Colon (tissue), 2 donors: ENCODE data around the gene CEBPZOS.

ENCODE experiments used
- FAIRE-seq: peaks from 2 replicates; lab custom pipeline; 2012; peaks lifted over from hg19 to GRCh38; lab: Jason Lieb, UNC
- donor health status: control.
- donor health status: control.

Gene CEBPZOS

GRCh38 chr2:37196320-37197195 is at the start of gene CEBPZOS:
Gene CEBPZOS (plus strand): TSS chr2:37196496. CDS start chr2:37199705, 3,209 bp downstream.
- no peak for FAIRE-seq

DNA sequence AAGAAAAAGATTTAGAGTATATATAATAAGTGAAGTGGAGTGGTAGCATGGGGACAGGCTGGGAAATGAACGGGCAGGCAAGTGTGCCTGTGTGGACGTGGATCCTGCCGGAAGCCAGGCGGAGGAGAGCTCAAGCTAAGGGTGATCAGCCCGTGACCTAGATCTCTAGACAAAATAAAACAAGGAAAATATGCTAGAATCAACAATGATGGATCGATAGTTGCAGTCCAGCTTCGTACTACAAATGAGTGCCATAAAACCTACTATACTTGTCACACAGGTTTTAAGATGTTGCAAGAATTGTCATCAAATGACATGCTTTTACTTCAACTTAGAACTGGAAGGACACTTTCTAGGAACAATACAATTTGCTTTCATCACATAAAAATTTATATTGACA is 48.0 kb upstream of the CEBPZOS start:
- no peak for FAIRE-seq

GRCh38 chr2:37149626-37150322 is 46.5 kb upstream of the CEBPZOS start:
- no peak for FAIRE-seq

DNA sequence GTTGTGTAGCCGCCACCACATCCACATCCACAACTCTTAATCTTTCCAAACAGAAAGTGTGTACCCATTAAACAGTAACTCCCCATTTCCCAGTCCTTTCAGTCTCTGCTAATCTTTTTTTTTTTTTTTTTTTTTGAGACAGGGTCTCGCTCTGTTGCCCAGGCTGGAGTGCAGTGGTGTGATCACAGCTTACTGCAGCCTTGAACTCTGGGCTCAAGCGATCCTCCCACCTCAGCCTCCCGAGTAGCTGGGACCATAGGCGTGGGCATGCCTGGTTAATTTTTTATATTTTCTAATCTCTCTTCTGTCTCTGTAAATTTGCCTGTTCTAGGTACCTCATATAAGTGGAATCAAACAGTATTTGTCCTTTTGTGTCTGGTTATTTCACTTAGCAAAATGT is 43.1 kb upstream of the CEBPZOS start:
- no peak for FAIRE-seq

- FAIRE-seq, result no peak
These were observed 41.5 kb upstream of the CEBPZOS start for GRCh38 chr2:37154785-37155184.

GRCh38 chr2:37156071-37156856 is 40.0 kb upstream of the CEBPZOS start:
- no peak for FAIRE-seq

- FAIRE-seq, result no peak
These were observed 39.2 kb upstream of the CEBPZOS start, which contains the start of gene EIF2AK2 for GRCh38 chr2:37156857-37157714. Gene EIF2AK2 (minus strand): TSS chr2:37156980. CDS start chr2:37147806, 9,174 bp downstream.

- FAIRE-seq, result no peak
These were observed 31.5 kb upstream of the CEBPZOS start for GRCh38 chr2:37164757-37165156.

DNA sequence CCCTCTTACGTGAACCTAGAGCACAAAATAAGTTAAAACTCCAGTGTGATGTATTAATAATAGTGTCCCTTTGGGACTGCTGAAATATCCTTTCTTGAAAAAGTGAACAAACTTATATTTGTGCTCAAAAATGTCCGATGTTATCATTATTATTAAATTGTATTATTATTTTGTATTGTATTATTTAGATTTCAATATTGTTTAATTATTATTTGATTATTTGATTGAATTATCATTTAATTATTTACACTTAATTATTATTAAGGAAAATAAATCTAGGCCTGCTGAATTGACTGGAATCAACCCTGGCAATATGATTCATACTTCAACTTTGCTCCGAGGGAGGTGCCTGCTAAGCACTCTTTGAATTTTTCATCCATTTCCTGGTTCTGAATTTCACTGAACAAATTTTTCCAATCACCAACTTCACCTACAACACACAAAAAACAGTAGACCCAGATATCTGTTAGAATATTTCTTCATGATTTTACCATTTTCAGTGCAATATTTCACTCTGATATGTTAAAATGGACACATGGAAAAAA is 28.6 kb upstream of the CEBPZOS start:
- no peak for FAIRE-seq

DNA sequence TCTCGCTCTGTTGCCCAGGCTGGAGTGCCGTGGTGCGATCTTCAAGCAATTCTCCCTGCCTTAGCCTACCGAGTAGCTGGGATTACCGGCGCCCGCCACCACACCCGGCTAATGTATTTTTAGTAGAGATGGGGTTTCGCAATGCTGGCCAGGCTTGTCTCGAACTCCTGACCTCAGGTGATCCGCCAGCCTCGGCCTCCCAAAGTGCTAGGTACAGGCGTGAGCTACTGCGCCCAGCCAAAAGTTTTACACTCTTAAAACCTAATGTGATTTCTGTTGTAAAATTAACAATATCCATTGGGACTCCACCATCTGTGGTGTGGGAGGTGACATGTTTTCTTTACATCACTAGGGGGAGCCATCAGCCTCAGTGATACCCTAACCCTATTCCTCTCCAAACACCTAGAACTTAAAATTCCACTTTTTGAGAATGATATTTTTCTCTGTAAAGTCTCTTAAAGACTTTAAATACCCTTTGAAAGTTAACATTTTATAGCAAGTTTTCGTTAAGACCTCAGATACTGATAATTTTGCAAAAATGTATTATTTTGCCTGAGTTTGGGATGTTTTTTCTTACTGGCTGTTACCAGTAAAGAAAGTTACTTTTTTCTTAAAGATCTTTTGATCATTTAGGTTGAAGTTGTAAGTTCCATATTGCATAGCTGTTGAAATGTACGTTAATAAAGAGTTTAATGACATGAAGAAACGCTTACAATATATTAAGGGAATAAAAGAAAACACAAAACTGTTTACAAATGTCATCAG is 27.9 kb upstream of the CEBPZOS start:
- no peak for FAIRE-seq

GRCh38 chr2:37171624-37171950 is 24.7 kb upstream of the CEBPZOS start:
- FAIRE-seq, result no peak

DNA sequence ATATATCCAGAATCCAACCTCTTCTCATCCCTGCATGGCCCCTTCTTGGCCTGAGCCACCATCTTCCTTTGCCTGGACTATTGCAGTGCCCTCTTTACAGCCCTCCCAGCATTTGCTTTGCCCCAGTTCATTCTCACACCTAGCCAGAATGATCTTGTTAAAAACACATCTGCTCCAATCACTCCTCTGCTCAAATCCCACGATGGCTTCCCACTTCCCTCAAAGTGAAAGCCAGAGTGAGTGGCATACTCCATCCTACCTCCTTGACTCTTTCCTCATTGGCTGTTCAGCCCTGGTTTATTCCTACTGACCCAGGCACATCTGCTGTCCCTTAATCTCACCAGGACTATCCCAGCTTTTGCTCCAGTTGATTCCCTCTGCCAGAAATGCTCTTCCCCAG is 22.6 kb upstream of the CEBPZOS start:
- no peak for FAIRE-seq

GRCh38 chr2:37180006-37180639 is 16.2 kb upstream of the CEBPZOS start:
- FAIRE-seq, result no peak

DNA sequence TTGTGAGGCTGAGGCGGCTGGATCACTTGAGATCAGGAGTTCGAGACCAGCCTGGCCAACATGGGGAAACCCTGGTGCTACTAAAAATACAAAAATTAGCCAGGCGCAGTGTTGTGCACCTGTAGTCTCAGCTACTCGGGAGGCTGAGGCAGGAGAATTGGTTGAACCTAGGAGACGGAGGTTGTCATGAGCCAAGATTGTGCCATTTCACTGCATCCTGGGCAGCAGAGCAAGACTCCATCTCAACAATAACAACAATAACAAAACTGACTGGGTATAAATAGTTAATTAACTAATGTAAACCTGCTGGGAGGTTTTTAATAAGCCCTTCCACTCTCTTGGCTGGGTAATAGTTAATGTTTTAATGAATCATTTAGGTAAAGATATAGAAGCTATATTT is 15.7 kb upstream of the CEBPZOS start:
- no peak for FAIRE-seq

GRCh38 chr2:37181726-37182684 is 14.3 kb upstream of the CEBPZOS start:
- no peak for FAIRE-seq

DNA sequence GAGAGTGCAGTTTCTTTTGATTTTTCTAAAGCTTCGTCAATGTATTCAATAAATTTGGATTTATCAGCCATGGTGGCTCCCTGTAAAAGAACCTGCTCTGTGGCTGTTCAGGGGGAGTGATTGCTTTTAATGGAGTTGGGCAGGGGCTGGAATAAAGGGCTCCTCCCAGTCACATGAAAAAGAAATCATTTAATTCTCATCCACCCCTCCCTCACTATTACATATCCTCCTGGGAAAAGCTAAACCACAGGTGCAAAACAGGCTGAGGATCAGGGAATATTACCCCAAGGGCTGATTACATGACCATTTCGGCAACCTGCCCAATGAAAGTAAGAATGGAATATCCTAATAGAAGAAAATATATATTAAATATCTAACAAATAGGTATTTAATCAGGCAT is 7.7 kb upstream of the CEBPZOS start, which contains the start of gene SULT6B1:
Gene SULT6B1 (minus strand): TSS at position 101 of the 400 bp plus-strand sequence. CDS start 30 bp downstream, at position 71.
- FAIRE-seq, result no peak

DNA sequence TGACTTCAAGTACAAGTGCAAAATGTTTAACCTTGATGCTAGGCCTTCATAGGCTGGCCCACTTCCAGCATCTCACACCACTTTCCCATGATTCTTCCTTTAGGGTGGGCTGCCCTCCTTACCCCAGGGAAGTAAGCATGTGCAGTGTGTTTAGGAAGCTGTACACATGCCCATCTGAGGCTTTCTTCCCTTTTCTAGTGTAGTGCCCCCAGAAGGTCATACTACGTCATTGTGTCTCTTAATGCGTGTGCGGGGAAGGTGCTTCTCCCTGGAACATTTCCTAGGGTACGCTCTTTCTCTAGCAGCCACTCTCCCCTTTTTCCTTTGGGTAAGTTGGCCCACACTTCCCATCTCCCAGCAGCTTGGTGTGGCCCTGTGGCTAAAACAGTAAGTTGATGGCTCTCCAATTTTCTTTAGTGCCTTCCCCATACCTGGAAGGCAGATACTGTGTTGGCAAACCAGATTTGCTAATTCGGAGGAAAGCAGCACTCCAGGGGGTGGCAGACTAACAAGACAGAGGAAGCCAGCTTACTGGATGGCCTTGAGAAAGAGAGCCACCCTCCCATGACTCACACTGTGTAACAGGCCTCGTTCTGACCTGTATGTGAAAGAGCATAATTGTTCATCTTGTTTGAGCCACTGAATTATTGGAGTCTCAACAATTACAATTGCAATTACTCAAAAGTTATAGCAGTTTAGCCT is 6.7 kb upstream of the CEBPZOS start:
- no peak for FAIRE-seq

DNA sequence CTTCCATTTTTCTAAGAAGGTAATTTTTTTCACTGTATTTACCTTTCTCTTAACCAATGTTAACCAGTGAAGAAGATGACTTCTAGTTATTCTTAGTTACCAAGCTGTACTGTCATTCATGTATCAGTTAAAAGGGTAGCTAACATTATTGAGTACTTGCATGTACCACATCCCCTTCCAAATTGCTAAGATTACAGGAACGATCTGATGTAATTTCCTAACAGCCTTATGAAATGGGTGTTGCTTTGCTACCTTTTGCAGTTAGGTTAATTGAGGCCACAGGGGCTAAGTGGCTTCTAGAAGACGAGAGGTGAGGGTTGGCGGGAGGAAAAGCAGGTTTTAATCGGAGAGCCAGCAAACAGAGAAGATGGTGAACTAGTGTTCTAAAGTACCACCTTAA is 6.0 kb upstream of the CEBPZOS start:
- FAIRE-seq, result no peak
